OCI-LY1 (cell line): ENCODE measurements around the gene AFAP1L1.

Experiments used
- H2AFZ ChIP-seq: fragments of 200-600 bp; sonication (generic), shearing (Covaris generic); 2 replicates; pipeline ENCODE4 v1.6.0; 2014; ENCODE audit warnings: antibody characterized with exemption, mild to moderate bottlenecking, low read length
- H3F3A ChIP-seq: fragments of 200-600 bp; sonication (generic), shearing (Covaris generic); 2 replicates; pipeline ENCODE4 v1.6.0; 2014; ENCODE audit warnings: mild to moderate bottlenecking, antibody characterized with exemption, low read length, moderate library complexity; ENCODE audit not compliant: insufficient read depth
- H3K27ac ChIP-seq: fragments of 200-600 bp; sonication (generic); 2 replicates; pipeline ENCODE4 v1.5.1; 2014; ENCODE audit warnings: low read length, mixed run types, mild to moderate bottlenecking, low read depth; ENCODE audit not compliant: poor library complexity, severe bottlenecking
- H3K27me3 ChIP-seq: fragments of 200-600 bp; sonication (generic); 2 replicates; pipeline ENCODE4 v1.6.0; 2014; ENCODE audit warnings: antibody characterized with exemption, mild to moderate bottlenecking, low read length, moderate library complexity; ENCODE audit not compliant: insufficient read depth
- H3K36me3 ChIP-seq: fragments of 200-600 bp; sonication (generic); 2 replicates; pipeline ENCODE4 v1.6.1; 2014; ENCODE audit warnings: mild to moderate bottlenecking, antibody characterized with exemption, low read length, moderate library complexity, mixed read lengths; ENCODE audit not compliant: insufficient read depth
- H3K4me1 ChIP-seq: fragments of 200-600 bp; sonication (generic); 2 replicates; pipeline ENCODE4 v1.5.1; 2014; ENCODE audit warnings: mild to moderate bottlenecking, low read length, moderate library complexity; ENCODE audit not compliant: insufficient read depth, severe bottlenecking
- H3K4me2 ChIP-seq: fragments of 200-600 bp; sonication (generic), shearing (Covaris generic); 2 replicates; pipeline ENCODE4 v1.6.1; 2014; ENCODE audit warnings: low read length
- H3K4me3 ChIP-seq: fragments of 200-600 bp; sonication (generic); 2 replicates; pipeline ENCODE4 v1.5.1; 2014; ENCODE audit warnings: low read length, low read depth, mild to moderate bottlenecking, mixed read lengths; ENCODE audit not compliant: poor library complexity, severe bottlenecking
- H3K79me2 ChIP-seq: fragments of 200-600 bp; shearing (Covaris generic); 2 replicates; pipeline ENCODE4 v1.6.1; 2016; ENCODE audit warnings: mixed run types, low read length, mixed read lengths; ENCODE audit not compliant: insufficient read depth
- H3K9ac ChIP-seq: fragments of 200-600 bp; sonication (generic), shearing (Covaris generic); 2 replicates; pipeline ENCODE4 v1.6.1; 2014; ENCODE audit warnings: mild to moderate bottlenecking, low read length, mixed read lengths
- H3K9me2 ChIP-seq: fragments of 200-600 bp; sonication (generic), shearing (Covaris generic); 2 replicates; pipeline ENCODE4 v1.6.1; 2014; ENCODE audit warnings: low read depth, mild to moderate bottlenecking, low read length, mixed read lengths
- H3K9me3 ChIP-seq: fragments of 200-600 bp; shearing (Covaris generic); 2 replicates; pipeline ENCODE4 v1.6.1; 2014; ENCODE audit warnings: low read length, mixed read lengths
- H4K20me1 ChIP-seq: fragments of 200-600 bp; sonication (generic), shearing (Covaris generic); 2 replicates; pipeline ENCODE4 v1.6.0; 2016; ENCODE audit warnings: mild to moderate bottlenecking, low read length; ENCODE audit not compliant: insufficient read depth
- CTCF ChIP-seq: fragments of 200-600 bp; sonication (generic), shearing (Covaris generic); IDR thresholded peaks from 2 replicates; pipeline ENCODE4 v1.5.1; 2017; ENCODE audit warnings: mild to moderate bottlenecking, antibody characterized with exemption, low read length, moderate library complexity, mixed read lengths
- EZH2 ChIP-seq: fragments of 200-600 bp; sonication (generic), shearing (Covaris generic); IDR thresholded peaks from 2 replicates; pipeline ENCODE4 v1.8.0; 2017; ENCODE audit warnings: borderline replicate concordance, mixed run types, mild to moderate bottlenecking, antibody characterized with exemption, low read length, moderate library complexity, mixed read lengths

AFAP1L1 gene

GRCh38 chr5:149303210-149303609 lies 31.6 kb downstream of the AFAP1L1 start:
- no peak overlapping the region for H3K4me2 ChIP-seq
- no peaks in the 10 kb centered on the region for H3K9me3 ChIP-seq
- no peaks in the 10 kb centered on the region for H3K36me3 ChIP-seq
- H3K4me1 ChIP-seq = no peaks in the 10 kb centered on the region
- H3K27me3 ChIP-seq = no peaks in the 10 kb centered on the region; the same call in 1 of the 2 replicates
- TF ChIP-seq CTCF (no peak), EZH2 (no peak)
- H3F3A ChIP-seq = no peaks in the 10 kb centered on the region
- no peak overlapping the region for H2AFZ ChIP-seq
- no peaks in the 10 kb centered on the region for H4K20me1 ChIP-seq
- no peak overlapping the region for H3K9ac ChIP-seq
- no peaks in the 10 kb centered on the region for H3K9me2 ChIP-seq
- no peak overlapping the region for H3K4me3 ChIP-seq
- no peak overlapping the region for H3K27ac ChIP-seq
- H3K79me2 ChIP-seq = no peaks in the 10 kb centered on the region

GRCh38 chr5:149304195-149305078 lies 32.8 kb downstream of the AFAP1L1 start:
- no peaks in the 10 kb centered on the region for H3K36me3 ChIP-seq
- H3K79me2 ChIP-seq = no peaks in the 10 kb centered on the region
- no peaks in the 10 kb centered on the region; the same call in 1 of the 2 replicates for H3K27me3 ChIP-seq
- no peaks in the 10 kb centered on the region for H3K9me2 ChIP-seq
- no peaks in the 10 kb centered on the region for H3K4me1 ChIP-seq
- no peaks in the 10 kb centered on the region for H4K20me1 ChIP-seq
- no peaks in the 10 kb centered on the region for H3K9me3 ChIP-seq
- TF ChIP-seq CTCF (no peak), EZH2 (no peak)
- H3K27ac ChIP-seq = no peak overlapping the region
- no peak overlapping the region for H3K4me3 ChIP-seq
- no peak overlapping the region for H2AFZ ChIP-seq
- no peak overlapping the region for H3K4me2 ChIP-seq
- H3K9ac ChIP-seq = no peak overlapping the region
- no peaks in the 10 kb centered on the region for H3F3A ChIP-seq

DNA sequence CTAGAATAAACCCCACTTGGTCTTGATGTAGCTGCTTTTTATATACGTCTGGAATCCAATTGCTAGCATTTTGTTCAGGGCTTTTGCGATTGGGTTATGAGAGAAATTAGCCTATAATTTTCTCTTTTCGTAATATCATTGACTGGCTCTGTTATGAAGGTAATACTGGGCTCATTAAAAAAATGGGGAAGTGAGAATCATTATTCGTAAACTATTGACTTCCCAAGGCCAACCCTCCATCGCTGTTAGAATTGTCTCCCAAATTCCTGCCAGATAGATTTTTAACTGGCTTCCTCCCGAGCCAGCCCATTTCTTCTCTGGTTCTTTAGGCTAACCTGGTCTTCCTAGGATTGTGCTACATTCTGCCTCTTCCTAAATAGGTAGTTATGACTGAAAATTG lies 37.7 kb downstream of the AFAP1L1 start:
- Histone ChIP-seq H3K36me3 (no peaks in the 10 kb centered on the region), H3K27ac (no peak overlapping the region), H3K79me2 (no peaks in the 10 kb centered on the region), H3K4me3 (no peak overlapping the region), H3K4me1 (no peaks in the 10 kb centered on the region), H3F3A (no peaks in the 10 kb centered on the region), H3K9me2 (no peaks in the 10 kb centered on the region), H3K9me3 (no peaks in the 10 kb centered on the region), H2AFZ (no peak overlapping the region), H4K20me1 (no peaks in the 10 kb centered on the region), H3K27me3 (peaks cover 10% of the 10 kb centered on the region; the same call in 1 of the 2 replicates), H3K4me2 (no peak overlapping the region), H3K9ac (no peak overlapping the region)
- TF ChIP-seq EZH2 (no peak), CTCF (no peak)
